Measurements from ENCODE around the gene VAPB. TPM values are rescaled to one million over a fixed set of nuclear protein-coding genes. Genes with fewer than 3 reads are reported as not detected.
A peak's percentile ranks its signal among the peaks of the same experiment; 100 is the strongest.

Gene VAPB
- total and polyA plus RNA-seq, 8 donors = 36.3 to 52.9 (median 46.2) TPM

GRCh38 chr20:58342104-58342945 is 46.7 kb upstream of the VAPB start:
- Histone ChIP-seq H3K27me3 (no peaks in the 10 kb centered on the region), H3K9me3 (no peaks in the 10 kb centered on the region), H3K4me3 (no peak overlapping the region), H3K27ac (no peak overlapping the region), H3K4me1 (peaks cover 0 to 3% of the 10 kb centered on the region in 2 donors), H3K36me3 (peaks cover 0 to 27% of the 10 kb centered on the region in 2 donors)
- ATAC-seq = peak; percentile 23
- TF ChIP-seq, protein P1, sequence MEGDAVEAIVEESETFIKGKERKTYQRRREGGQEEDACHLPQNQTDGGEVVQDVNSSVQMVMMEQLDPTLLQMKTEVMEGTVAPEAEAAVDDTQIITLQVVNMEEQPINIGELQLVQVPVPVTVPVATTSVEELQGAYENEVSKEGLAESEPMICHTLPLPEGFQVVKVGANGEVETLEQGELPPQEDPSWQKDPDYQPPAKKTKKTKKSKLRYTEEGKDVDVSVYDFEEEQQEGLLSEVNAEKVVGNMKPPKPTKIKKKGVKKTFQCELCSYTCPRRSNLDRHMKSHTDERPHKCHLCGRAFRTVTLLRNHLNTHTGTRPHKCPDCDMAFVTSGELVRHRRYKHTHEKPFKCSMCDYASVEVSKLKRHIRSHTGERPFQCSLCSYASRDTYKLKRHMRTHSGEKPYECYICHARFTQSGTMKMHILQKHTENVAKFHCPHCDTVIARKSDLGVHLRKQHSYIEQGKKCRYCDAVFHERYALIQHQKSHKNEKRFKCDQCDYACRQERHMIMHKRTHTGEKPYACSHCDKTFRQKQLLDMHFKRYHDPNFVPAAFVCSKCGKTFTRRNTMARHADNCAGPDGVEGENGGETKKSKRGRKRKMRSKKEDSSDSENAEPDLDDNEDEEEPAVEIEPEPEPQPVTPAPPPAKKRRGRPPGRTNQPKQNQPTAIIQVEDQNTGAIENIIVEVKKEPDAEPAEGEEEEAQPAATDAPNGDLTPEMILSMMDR (IDR thresholded peaks at IDR 0.05) = no peak
- no peak for DNase-seq
- intact Hi-C loops (cut with DNase I) = no loop called here

GRCh38 chr20:58344741-58345140 is 44.3 kb upstream of the VAPB start:
- DNase-seq = no peak
- no peak overlapping the region for H3K4me3 ChIP-seq
- TF ChIP-seq, protein P1 (IDR thresholded peaks at IDR 0.05) = no peak
- intact Hi-C loops (cut with DNase I) = no loop called here
- no peak overlapping the region for H3K27ac ChIP-seq
- no peaks in the 10 kb centered on the region for H3K27me3 ChIP-seq
- no peak for ATAC-seq
- H3K4me1 ChIP-seq = peaks cover 0 to 3% of the 10 kb centered on the region in 2 donors
- H3K9me3 ChIP-seq = no peaks in the 10 kb centered on the region
- peaks cover 0 to 27% of the 10 kb centered on the region in 2 donors for H3K36me3 ChIP-seq

DNA sequence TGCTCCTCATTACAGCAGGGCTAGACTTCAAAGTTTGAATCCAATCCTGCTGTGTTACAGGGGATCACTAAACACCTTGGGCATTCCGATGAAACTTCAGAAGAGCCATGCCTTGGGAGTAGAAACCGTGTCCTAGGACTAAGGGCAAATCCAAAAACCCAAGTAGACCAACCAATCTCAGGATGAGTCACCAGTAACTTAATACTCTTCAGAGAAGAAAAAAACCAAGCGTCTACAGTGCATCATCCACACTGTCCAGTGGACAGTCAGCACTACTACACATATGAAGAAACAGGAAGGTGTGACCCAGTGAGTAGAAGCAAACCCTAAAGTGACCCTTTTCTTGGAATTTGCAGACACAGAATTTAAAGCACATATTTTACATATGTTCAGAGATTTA is 39.5 kb upstream of the VAPB start:
- no peaks in the 10 kb centered on the region for H3K9me3 ChIP-seq
- H3K4me3 ChIP-seq = no peak overlapping the region
- H3K27ac ChIP-seq = no peak overlapping the region
- DNase-seq (no peak), ATAC-seq (peak; percentile 21)
- intact Hi-C loops (cut with DNase I) = no loop called here
- TF ChIP-seq, protein P1 (IDR thresholded peaks at IDR 0.05) = no peak
- peaks cover 0 to 34% of the 10 kb centered on the region in 2 donors for H3K36me3 ChIP-seq
- H3K4me1 ChIP-seq = no peaks in the 10 kb centered on the region
- H3K27me3 ChIP-seq = no peaks in the 10 kb centered on the region

DNA sequence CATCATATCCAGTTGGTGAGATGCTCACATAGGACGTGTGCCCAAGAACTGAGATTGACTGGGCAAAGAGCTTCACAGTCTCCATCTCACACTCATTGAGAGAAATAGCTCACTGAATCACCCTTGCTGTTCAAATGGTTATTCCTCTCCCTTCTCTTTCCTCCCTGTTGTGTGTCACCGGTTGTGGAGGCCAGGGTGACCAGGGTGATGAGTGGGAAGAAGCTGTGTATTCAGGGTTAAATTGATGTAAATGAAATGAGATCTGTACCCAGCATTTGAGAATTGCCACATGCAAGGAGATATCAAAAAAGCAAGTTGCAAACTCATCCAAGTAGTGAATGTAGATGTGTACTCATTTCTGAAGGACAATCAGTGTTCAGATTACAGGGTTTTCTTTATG is 36.6 kb upstream of the VAPB start:
- H3K36me3 ChIP-seq = peaks cover 0 to 42% of the 10 kb centered on the region in 2 donors
- no peak for DNase-seq
- intact Hi-C loops (cut with DNase I) = no loop called here

GRCh38 chr20:58359441-58359840 is 29.6 kb upstream of the VAPB start:
- TF ChIP-seq, protein P1 (IDR thresholded peaks at IDR 0.05) = no peak
- Histone ChIP-seq H3K4me3 (no peak overlapping the region), H3K27me3 (no peaks in the 10 kb centered on the region), H3K27ac (no peak overlapping the region), H3K4me1 (no peaks in the 10 kb centered on the region), H3K9me3 (no peaks in the 10 kb centered on the region), H3K36me3 (peaks cover 0 to 71% of the 10 kb centered on the region in 2 donors)
- DNase-seq = peak in 2 of 4 donors; percentile 22 to 50
- intact Hi-C loops (cut with DNase I) = no loop called here
- ATAC-seq = no peak

More for the DNA sequence above, 36.6 kb upstream of the VAPB start:
- H3K4me3 ChIP-seq = no peak overlapping the region
- ATAC-seq = no peak
- H3K27ac ChIP-seq = no peak overlapping the region
- no peaks in the 10 kb centered on the region for H3K27me3 ChIP-seq
- H3K4me1 ChIP-seq = no peaks in the 10 kb centered on the region
- TF ChIP-seq, protein P1 (IDR thresholded peaks at IDR 0.05) = no peak
- no peaks in the 10 kb centered on the region for H3K9me3 ChIP-seq

Measured in left lung (tissue), 10 donors.